GM19397 (cell line): ENCODE results near the gene IL17RA.
"Not testable (repeated sequence)": the region's sequence is repeated elsewhere in the genome, so short reads cannot be mapped to it uniquely, and the experiment has no call there.

Source experiments
- ATAC-seq: cut with Tn5 transposase; IDR thresholded peaks from one replicate; pipeline ENCODE4 v1.9.1; 2021; ENCODE audit warnings: mild to moderate bottlenecking, moderate library complexity; ENCODE audit not compliant: unreplicated experiment

Gene IL17RA

DNA sequence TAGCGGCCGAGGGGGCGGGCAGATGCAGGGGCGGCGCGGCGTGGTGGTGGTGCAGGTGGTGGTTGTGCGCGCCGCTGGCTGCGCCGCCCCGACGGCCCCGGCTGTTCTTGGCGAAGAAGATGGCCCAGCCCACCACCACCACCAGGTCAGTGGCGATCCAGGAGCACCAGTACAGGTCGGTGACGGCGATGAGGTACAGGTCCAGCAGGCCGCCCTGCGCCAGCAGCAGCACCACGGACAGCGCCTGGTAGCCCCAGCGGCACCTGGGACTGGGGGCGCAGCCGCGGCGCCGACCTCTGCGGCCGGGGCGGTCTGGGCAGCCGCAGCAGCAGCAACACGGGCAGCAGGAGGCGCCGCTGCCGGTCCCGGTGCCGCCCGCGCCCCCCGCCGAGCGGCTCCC lies 35.5 kb downstream of the IL17RA start:
- ATAC-seq = no peak

DNA sequence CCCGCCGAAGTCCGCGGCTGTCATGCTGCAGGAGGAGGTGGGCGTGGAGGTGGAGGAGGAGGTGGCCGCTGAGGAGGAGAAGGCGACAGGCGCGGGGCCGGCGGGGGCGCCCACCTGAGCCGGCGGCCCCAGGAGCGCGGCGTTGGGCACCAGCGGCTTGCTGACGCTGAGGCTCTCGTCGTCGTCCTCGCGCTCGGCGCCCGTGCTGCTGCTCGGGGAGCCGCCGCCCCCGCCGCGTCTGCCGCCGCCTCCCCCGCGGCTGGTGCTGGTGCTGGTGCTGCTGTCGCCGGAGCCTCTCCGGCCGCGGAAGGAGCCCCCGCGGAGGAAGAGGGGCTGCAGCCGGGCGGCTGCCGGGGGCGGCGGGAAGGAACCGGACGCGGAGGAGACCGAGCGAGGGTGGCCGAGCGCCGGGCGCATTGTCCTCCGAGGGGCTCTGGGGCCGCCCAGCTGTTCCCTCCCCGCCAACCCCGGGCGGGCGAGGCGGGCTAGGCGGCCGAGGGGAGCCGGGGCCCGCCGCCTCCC lies 36.0 kb downstream of the IL17RA start:
- ATAC-seq = no peak

GRCh38 chr22:17121233-17122195 lies 36.7 kb downstream of the IL17RA start, which contains the start of gene TMEM121B:
Gene TMEM121B (minus strand): TSS chr22:17121360. CDS start chr22:17121127, 233 bp downstream.
- no peak for ATAC-seq

- ATAC-seq = no peak
Observed at GRCh38 chr22:17130199-17130598, 45.4 kb downstream of the IL17RA start.

DNA sequence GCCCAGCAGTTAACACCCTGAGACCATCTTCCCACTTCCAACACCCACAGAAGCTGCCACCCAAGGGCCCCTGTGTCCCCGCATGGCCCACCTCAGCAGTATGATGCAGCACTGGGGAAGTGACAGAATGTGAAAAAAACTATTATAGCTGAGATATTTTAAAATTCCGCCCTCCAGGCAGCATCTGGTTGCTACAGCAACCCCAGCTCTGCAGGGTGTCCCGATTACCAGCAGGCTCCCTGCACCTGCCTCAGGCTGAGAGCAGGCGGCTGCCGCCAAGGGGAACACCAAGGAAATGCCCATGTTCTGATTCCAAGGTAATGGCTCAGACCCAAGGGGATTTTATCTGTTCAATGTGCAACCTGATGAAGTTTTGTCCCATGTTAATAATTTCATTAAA lies 46.9 kb downstream of the IL17RA start:
- ATAC-seq = no peak

GRCh38 chr22:17132112-17132511 lies 47.3 kb downstream of the IL17RA start:
- ATAC-seq = no peak

DNA sequence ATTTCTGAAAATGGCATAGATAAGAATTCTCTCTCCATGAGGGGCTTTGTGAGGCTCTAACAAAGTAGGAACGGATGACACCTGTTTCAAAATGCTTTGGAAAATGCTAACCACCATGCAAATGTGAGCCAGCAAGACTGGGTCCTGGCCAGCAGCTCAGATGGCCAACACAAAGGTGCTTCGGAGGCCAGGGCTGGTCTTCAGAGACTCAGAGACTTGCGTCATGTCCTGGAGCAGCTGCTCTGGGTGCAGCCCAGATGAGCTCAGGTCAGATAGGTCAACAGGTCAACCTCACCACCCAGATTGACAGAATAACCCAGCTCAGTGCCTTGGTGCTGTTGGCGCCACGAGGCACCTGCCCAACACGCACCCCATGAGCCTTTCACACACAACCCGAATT lies 48.3 kb downstream of the IL17RA start:
- no peak for ATAC-seq

DNA sequence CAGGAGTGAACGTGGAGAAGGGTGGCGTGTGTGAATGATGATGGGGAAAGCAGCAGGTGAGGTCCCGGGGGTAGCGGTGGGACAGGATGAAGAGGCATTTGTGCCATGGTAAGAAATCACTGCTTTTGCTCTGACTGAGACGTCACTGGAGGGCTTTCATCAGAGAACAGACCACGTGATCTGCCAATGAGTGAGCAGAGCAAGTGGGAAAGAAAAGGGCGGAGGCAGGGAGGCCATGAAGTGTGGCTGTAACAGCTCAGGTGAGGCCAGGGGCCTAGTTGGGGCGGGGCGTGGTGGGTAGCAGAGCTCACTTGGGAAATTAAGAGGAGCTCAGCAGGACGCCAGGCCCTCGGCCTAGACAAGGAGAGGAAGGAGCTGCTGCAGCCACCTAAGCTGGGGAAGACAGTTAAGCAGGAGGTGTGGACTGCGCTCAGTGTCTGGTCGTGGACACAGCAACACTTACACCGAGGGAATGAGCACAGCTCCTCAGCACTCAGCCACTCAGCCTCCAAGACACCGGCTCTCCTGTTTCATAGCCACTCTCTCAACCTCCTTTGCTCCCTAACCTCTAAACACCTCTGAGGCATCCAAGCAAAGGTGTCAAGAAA lies 50.5 kb downstream of the IL17RA start:
- ATAC-seq = no peak

DNA sequence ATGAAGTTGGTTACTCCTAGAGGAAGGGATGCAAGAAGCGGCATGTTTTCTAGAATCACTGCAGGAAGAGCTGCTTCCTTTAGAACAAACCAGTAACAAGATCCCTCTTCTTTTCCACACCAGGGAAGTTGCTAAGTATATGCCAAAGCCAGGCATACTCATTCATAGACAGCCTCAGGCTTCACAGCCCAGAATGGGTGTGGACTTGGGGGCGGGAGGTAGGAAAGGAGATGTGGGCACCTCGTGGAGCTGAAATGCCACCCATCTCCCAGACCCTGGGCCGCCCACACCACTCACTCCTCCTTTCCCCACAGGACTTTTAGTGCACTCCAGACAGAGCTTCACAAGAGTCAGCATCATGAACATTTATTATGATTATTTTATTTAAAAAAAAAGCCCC lies 52.4 kb downstream of the IL17RA start:
- ATAC-seq = no peak

DNA sequence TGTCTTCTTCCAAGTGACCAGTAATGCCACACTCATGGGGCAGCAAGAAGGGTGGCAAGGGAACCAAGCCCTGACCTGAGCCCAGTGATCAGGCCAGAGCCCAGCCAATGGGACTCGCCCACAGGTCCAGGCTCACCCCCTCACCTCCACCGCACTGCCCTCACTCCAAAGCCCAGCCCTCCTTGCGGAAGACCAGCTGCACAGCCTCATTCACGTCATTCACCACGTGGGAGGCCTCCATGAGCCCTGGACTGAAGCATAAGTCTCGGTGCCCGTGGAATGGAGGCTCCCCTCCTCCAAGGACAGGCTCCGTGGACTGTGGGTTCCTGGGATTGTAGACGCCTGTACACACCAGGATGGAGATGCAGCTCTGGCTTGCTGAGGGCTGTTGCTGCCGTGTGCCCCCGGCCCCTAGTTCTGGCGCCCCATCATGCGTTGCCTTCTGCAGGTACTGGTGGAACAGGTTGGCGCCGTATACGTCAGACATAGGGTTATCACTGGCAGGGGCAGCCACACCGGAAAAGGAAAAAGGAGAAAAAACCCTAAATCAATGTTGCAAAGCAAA lies 53.1 kb downstream of the IL17RA start:
- no peak for ATAC-seq

DNA sequence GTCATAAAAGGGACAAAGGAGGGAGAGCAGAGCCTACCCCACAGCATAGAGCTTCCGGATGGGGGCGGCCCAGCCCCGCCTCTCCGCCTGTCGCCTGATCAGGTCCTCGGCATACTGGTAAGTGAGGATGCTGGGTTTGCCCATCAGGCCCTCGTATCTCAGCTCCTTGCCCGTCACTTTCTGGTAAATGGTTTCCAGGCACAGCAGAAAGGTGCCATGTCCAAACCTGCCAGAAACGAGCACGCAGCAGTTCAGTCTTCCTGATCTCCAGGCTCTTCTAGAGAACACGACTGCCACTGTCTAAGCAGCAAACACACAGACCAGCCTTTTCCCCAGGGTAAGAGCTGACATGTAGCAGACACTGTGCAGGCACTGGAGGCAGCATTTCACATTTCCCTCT lies 53.7 kb downstream of the IL17RA start:
- no peak for ATAC-seq

- ATAC-seq = no peak
Observed at GRCh38 chr22:17140022-17140421, 55.2 kb downstream of the IL17RA start.

- ATAC-seq = no peak
Observed at GRCh38 chr22:17140826-17141766, 56.3 kb downstream of the IL17RA start.

DNA sequence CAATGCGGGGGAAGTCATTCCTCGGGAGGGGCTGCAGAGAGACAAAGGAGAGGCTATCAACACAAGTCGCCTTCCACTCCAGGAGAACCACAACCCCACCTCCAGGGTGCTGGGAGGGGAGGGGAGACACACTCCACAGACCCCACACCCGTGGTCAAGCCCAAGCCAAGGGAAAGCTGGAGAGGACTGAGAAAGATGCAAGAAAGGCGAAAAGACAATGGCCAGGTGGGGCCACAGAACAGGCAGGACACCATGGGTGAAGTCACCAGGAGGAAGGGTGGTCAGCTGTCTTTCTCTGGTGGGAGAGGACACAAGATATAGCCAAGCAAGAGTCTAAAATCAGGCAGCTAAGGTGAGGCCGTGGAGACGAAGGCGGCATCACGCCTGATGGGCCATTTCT lies 58.3 kb downstream of the IL17RA start:
- ATAC-seq = no peak

- no peak for ATAC-seq
Observed at GRCh38 chr22:17143826-17144225, 59.0 kb downstream of the IL17RA start.

GRCh38 chr22:17145021-17145680 lies 60.4 kb downstream of the IL17RA start:
- ATAC-seq = no peak

DNA sequence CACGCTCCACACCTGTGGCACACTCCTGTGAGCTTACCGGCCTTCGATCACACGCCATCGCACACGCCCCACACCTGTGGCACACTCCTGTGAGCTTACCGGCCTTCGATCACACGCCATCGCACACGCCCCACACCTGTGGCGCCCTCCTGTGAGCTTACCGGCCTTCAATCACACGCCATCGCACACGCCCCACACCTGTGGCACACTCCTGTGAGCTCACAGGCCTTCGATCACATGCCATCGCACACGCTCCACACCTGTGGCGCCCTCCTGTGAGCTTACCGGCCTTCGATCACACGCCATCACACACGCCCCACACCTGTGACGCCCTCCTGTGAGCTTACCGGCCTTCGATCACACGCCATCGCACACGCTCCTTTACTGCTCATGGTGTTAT lies 62.7 kb downstream of the IL17RA start:
- not testable (repeated sequence) for ATAC-seq

- no peak for ATAC-seq
Observed at GRCh38 chr22:17149076-17149815, 64.4 kb downstream of the IL17RA start.

GRCh38 chr22:17152340-17152739 lies 67.5 kb downstream of the IL17RA start:
- no peak for ATAC-seq
